ENCODE measurements around the gene EPS15. TPM values are rescaled to one million over a fixed set of nuclear protein-coding genes. Genes with fewer than 3 reads are reported as not detected.

The EPS15 gene
- total and polyA plus RNA-seq, 2 of the 8 experiments (the other 6 are each of a cell fraction or from before 2014, with no cell fraction given): 15.9 to 57.2 TPM

DNA sequence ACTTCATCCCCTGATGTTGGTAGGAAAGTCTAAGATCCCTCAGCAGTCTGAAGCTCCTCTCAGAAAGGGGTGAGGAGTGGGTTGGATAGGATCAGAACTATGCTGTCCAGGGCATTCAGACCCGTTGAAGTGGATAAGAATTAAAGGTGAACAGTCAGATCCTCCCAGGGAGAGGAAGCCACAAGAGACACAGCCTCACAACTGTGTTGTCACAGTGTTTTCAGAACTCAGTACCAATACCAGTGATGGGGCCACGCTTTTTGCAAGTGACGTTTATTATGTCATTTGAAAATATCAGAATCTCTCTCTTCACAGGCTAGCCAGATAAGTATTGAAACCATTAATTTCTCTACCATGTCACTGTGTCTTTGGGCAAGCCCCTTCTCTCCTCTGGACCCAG lies 15.4 kb upstream of the EPS15 start (continued):
- no peak for TF ChIP-seq RNF2 (IDR thresholded peaks at IDR 0.05; ENCODE audit: borderline replicate concordance, low read depth, low read length, missing control alignments, poor library complexity, severe bottlenecking)
- no peak for TF ChIP-seq CEBPB (IDR thresholded peaks at IDR 0.05; ENCODE audit: low read depth, low read length)
- no peak for TF ChIP-seq SUZ12 (IDR thresholded peaks at IDR 0.05; ENCODE audit: low read length)
- no peak for TF ChIP-seq CHD2 (IDR thresholded peaks at IDR 0.05; ENCODE audit: low read length)

All from H1 (cell line).